Neuronal stem cell (in vitro differentiated cells): Measurements from ENCODE around the gene TCEA2.
A peak's percentile ranks its signal among the peaks of the same experiment; 100 is the strongest.

ENCODE experiments used
- DNase-seq: peaks from one replicate; pipeline ENCODE4 v3.0.0-alpha.2; 2013; ENCODE audit warnings: low spot score
- H2AFZ ChIP-seq: one replicate; pipeline ENCODE4 v1.6.1; 2013; ENCODE audit warnings: mild to moderate bottlenecking, low read length, inconsistent platforms
- H2AK5ac ChIP-seq: 2 replicates; pipeline ENCODE4 v1.6.1; 2013; ENCODE audit warnings: low read depth, mild to moderate bottlenecking, inconsistent platforms, low read length, moderate library complexity, mixed read lengths
- H2BK120ac ChIP-seq: 2 replicates; pipeline ENCODE4 v1.6.1; 2013; ENCODE audit warnings: low read depth, mild to moderate bottlenecking, inconsistent platforms, low read length, moderate library complexity, mixed read lengths
- H2BK12ac ChIP-seq: one replicate; pipeline ENCODE4 v1.6.1; 2013; ENCODE audit warnings: low read length, inconsistent platforms
- H2BK15ac ChIP-seq: 2 replicates; pipeline ENCODE4 v1.6.1; 2013; ENCODE audit warnings: mild to moderate bottlenecking, low read length, inconsistent platforms, mixed read lengths
- H2BK5ac ChIP-seq: one replicate; pipeline ENCODE4 v1.6.1; 2013; ENCODE audit warnings: inconsistent platforms, mild to moderate bottlenecking, low read length, moderate library complexity
- H3K14ac ChIP-seq: one replicate; pipeline ENCODE4 v1.6.1; 2013; ENCODE audit warnings: low read length, inconsistent platforms
- H3K18ac ChIP-seq: 2 replicates; pipeline ENCODE4 v1.6.1; 2013; ENCODE audit warnings: low read length, inconsistent platforms
- H3K23ac ChIP-seq: 2 replicates; pipeline ENCODE4 v1.6.1; 2013; ENCODE audit warnings: low read depth, mild to moderate bottlenecking, mixed read lengths, low read length, inconsistent platforms; ENCODE audit not compliant: poor library complexity
- H3K27ac ChIP-seq: replicated peaks from 3 replicates; pipeline ENCODE4 v1.5.1; 2013; ENCODE audit warnings: low read length, inconsistent platforms
- H3K27me3 ChIP-seq, 3 experiments: 2 replicates each; pipeline ENCODE4 v1.6.1; 2013; ENCODE audit warnings: low read length in 3 of 3, mild to moderate bottlenecking in 2 of 3, inconsistent platforms in 1 of 3, low read depth in 1 of 3, mixed read lengths in 1 of 3, moderate library complexity in 1 of 3; ENCODE audit not compliant: control insufficient read depth in 3 of 3, insufficient read depth in 3 of 3
- H3K36me3 ChIP-seq, 2 donors: replicated peaks in 1 of 2; 2 replicates each; pipeline ENCODE4 v1.6.1; 2013; ENCODE audit warnings: low read length in 2 of 2; ENCODE audit not compliant: control insufficient read depth in 2 of 2, insufficient read depth in 2 of 2
- H3K4ac ChIP-seq: 2 replicates; pipeline ENCODE4 v1.6.1; 2013; ENCODE audit warnings: inconsistent platforms, mild to moderate bottlenecking, low read length, moderate library complexity
- H3K4me1 ChIP-seq, 2 donors: 1 replicate in 1 of 2; 2 replicates in 1 of 2; pipeline ENCODE4 v1.6.1; 2013; ENCODE audit warnings: low read length in 2 of 2, low read depth in 1 of 2; ENCODE audit not compliant: control insufficient read depth in 2 of 2, insufficient read depth in 1 of 2
- H3K4me2 ChIP-seq: one replicate; pipeline ENCODE4 v1.6.1; 2013; ENCODE audit warnings: mild to moderate bottlenecking, low read length, inconsistent platforms; ENCODE audit not compliant: insufficient read depth, poor library complexity, severe bottlenecking
- H3K4me3 ChIP-seq, 2 donors: 2 replicates each; pipeline ENCODE4 v1.5.1; 2013; ENCODE audit warnings: low read length in 2 of 2, mild to moderate bottlenecking in 2 of 2, inconsistent platforms in 1 of 2, moderate library complexity in 1 of 2
- H3K79me1 ChIP-seq: one replicate; pipeline ENCODE4 v1.6.1; 2013; ENCODE audit warnings: low read depth, mild to moderate bottlenecking, inconsistent platforms, low read length, moderate library complexity
- H3K9ac ChIP-seq: one replicate; pipeline ENCODE4 v1.6.1; 2013; ENCODE audit warnings: mild to moderate bottlenecking, low read depth, low read length, inconsistent platforms; ENCODE audit not compliant: poor library complexity
- H3K9me3 ChIP-seq, 2 donors: replicated peaks in 1 of 2; 2 replicates each; pipeline versions ENCODE3 to v1.6.1; 2013; ENCODE audit warnings: low read length in 2 of 2, mild to moderate bottlenecking in 2 of 2, inconsistent platforms in 1 of 2, low read depth in 1 of 2, mixed read lengths in 1 of 2, moderate library complexity in 1 of 2; ENCODE audit not compliant: control insufficient read depth in 2 of 2, insufficient read depth in 1 of 2
- H4K8ac ChIP-seq: one replicate; pipeline ENCODE4 v1.6.1; 2013; ENCODE audit warnings: low read depth, mild to moderate bottlenecking, inconsistent platforms, low read length, moderate library complexity
- H4K91ac ChIP-seq: one replicate; pipeline ENCODE4 v1.6.1; 2013; ENCODE audit warnings: low read length, low read depth, mild to moderate bottlenecking, inconsistent platforms; ENCODE audit not compliant: poor library complexity
- WGBS, 2 donors: extraction: QIAGEN DNeasy Blood & Tissue Kit; methylation state at CpG; one replicate each; pipeline ENCODE4 v1.1.7; 2013; ENCODE audit warnings: missing lambda C conversion rate in 2 of 2, mixed read lengths in 1 of 2; ENCODE audit not compliant: insufficient read length in 2 of 2, insufficient replicate concordance in 1 of 2; ENCODE audit errors: extremely low coverage in 2 of 2; 5-methylcytosine and 5-hydroxymethylcytosine counted together

Gene TCEA2

DNA sequence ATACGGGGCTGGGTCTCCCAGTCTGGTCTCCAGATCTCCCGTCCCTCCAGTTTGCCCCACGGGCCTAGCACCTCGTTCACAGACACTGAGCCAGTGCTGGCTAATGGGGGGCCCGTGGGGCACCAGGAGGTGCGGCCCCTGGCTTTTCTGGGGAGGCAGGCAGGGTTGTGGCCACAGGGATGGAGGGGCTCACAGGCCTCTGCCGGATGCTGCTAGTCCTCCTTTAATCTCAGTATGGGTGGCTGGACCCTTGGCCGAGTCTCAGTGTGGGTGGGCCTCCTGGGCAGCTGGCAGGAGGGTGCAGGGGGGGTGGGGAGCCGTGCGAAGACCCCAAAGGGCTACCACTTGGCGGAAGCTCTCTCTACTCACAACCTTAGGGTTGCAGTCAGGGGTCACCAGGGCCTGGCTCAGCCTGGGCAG is 12.0 kb upstream of the TCEA2 start:
- Histone ChIP-seq H3K18ac (peak overlapping the region; percentile 57), H3K27me3 (peaks cover 23 to 75% (median 44%) of the 10 kb centered on the region in 3 experiments)

DNA sequence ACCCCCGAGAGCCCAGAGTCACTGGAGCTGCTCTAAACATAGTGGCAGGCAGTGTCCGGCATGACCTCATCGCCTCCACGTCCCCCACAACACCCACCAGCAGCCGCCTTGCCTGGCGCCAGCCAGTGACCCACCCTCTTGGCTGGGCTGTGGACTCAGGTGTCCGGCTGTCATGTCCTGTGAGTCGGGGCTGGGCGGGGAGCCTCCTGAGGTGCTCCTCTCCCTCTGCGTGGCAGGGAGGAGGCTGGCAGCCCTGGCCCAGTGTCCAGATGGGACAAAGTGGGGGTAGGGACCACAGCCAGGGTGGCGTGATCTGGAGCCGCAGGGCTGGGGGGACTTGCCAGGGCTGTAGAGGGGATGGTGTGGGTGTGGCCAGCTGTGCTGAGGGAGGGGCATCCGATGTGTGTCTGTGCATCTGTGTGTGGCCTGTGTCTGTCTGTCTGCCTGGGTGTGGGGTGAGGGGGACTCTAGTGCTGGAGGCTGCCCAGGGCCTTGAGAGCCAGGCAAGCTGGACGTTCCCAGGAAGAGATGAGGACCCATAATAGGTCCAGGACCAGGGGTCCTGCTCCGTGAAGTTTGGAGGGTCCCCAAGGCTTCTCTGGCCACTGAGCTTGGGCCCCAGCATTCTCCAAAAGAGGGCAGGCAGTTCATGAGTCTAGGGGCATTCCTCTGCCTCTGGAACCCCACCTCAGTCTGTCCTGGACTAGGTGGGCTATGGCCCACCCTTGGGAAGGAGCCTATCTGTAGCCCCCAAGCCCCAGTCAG is 11.3 kb upstream of the TCEA2 start:
- peak overlapping the region; percentile 17 for H3K14ac ChIP-seq
- H2BK120ac ChIP-seq = no peak overlapping the region
- peak overlapping the region; percentile 58 for H2BK12ac ChIP-seq
- H3K4ac ChIP-seq = peak overlapping the region; percentile 37
- no peaks in the 10 kb centered on the region for H3K36me3 ChIP-seq
- peak overlapping the region; percentile 99 for H2AK5ac ChIP-seq
- WGBS, 2 donors = no CpG with 5 or more reads among the region's 15 CpGs
- peaks cover 17 to 27% of the 10 kb centered on the region in 2 donors for H3K4me1 ChIP-seq
- no peak overlapping the region for H4K8ac ChIP-seq
- H3K9ac ChIP-seq = no peak overlapping the region
- H3K23ac ChIP-seq = peak overlapping the region; percentile 85
- H3K79me1 ChIP-seq = no peaks in the 10 kb centered on the region
- peak overlapping the region; percentile 4 for H3K18ac ChIP-seq
- no peak overlapping the region for H4K91ac ChIP-seq
- peak overlapping the region; percentile 11 for H2BK5ac ChIP-seq
- H3K27me3 ChIP-seq = peaks cover 20 to 68% (median 37%) of the 10 kb centered on the region in 3 experiments
- no peak overlapping the region for H3K4me3 ChIP-seq
- DNase-seq = no peak
- H3K4me2 ChIP-seq = no peak overlapping the region
- peak overlapping the region; percentile 81 for H2BK15ac ChIP-seq
- no peak overlapping the region for H2AFZ ChIP-seq
- no peak overlapping the region for H3K27ac ChIP-seq
- H3K9me3 ChIP-seq = no peaks in the 10 kb centered on the region

More for the DNA sequence above, 12.0 kb upstream of the TCEA2 start:
- Histone ChIP-seq H2BK120ac (peak overlapping the region; percentile 61), H3K79me1 (no peaks in the 10 kb centered on the region), H3K4me1 (peaks cover 17 to 20% of the 10 kb centered on the region in 2 donors), H3K9ac (no peak overlapping the region), H4K91ac (no peak overlapping the region), H3K14ac (no peak overlapping the region), H2BK5ac (peak overlapping the region; percentile 90), H3K27ac (no peak overlapping the region), H3K9me3 (peaks cover 0 to 2% of the 10 kb centered on the region in 2 donors), H2AK5ac (peak overlapping the region; percentile 99), H4K8ac (no peak overlapping the region), H3K4me3 (no peak overlapping the region), H2BK12ac (peak overlapping the region; percentile 58), H2BK15ac (peak overlapping the region; percentile 81), H3K23ac (peak overlapping the region; percentile 65), H3K4ac (no peak overlapping the region), H3K4me2 (no peak overlapping the region), H3K36me3 (no peaks in the 10 kb centered on the region), H2AFZ (no peak overlapping the region)
- DNase-seq = no peak
- no CpG with 5 or more reads among the region's 11 CpGs for WGBS, 2 donors

DNA sequence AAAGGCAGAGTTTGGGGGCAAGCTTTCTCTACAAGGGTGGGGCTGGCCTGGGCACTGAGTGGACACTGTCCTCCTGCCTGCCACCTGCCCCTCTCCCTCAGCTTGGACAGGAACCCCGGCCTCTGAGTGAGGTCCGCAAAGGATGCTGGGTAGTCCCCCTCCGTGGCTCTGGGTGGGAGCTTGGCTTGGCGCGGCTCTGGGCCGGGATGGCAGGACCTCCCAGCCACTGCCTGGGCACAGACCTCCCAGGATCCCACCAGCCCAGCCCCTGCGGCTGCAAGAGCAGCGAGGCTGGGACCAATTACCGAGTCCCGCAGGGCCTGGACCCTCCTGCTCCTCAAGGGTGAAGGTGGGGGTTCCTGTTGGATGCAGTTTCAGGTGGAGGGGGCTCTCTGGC is 10.7 kb upstream of the TCEA2 start:
- Histone ChIP-seq H3K27ac (no peak overlapping the region), H3K27me3 (peaks cover 16 to 63% (median 31%) of the 10 kb centered on the region in 3 experiments), H2AFZ (no peak overlapping the region), H2BK5ac (peak overlapping the region; percentile 11), H2AK5ac (peak overlapping the region; percentile 16), H3K4me1 (peaks cover 21 to 33% of the 10 kb centered on the region in 2 donors), H4K8ac (no peak overlapping the region), H3K23ac (no peak overlapping the region), H2BK15ac (no peak overlapping the region), H3K79me1 (no peaks in the 10 kb centered on the region), H4K91ac (no peak overlapping the region), H3K9me3 (no peaks in the 10 kb centered on the region), H3K18ac (no peak overlapping the region), H3K4me2 (no peak overlapping the region), H3K4me3 (no peak overlapping the region), H3K4ac (no peak overlapping the region), H2BK120ac (no peak overlapping the region), H3K14ac (no peak overlapping the region), H3K36me3 (no peaks in the 10 kb centered on the region), H3K9ac (no peak overlapping the region), H2BK12ac (no peak overlapping the region)
- no CpG with 5 or more reads among the region's 10 CpGs for WGBS, 2 donors
- DNase-seq = no peak

DNA sequence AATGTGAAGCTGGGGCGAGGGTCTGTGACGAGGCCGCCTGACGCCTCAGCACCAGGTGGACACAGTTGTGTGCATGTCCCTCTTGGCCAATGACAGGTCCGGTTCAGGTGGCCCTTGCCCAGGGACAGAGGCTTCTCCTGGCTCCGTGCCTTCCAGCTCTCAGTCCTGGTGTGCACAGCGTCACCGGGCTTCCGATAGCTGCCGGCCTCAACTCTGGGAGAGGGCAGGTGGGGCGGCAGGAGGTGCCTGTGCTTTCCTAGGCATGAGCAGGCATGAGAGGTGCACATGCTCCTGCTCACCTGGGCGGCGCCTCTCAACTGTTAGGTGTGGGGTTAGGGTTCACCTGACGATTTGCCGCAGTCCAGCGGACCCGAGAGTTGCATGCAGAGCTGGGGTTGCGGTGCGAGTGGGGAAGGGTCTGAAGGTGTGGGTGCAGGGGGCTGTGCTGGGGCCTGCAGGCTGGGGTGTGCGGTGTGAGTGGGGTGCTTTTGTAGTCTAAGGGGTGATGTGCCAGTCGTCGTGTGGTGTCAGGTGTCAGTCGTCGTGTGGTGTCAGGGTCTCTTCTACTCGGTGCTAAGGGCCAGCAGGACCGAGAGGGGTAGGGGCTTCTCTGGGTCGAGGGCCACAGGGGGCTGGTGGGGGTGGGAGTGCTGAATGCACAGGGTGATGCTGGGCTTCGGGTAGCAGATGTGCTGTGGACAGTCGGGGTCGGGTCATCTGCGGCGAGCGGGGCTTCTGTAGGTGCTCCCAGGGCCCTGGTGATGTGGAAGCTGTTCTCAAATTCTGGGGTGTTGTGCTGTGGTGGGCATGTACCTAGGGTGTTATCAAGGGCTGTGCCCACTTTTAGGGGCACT is 9.8 kb upstream of the TCEA2 start:
- Histone ChIP-seq H3K9me3 (no peaks in the 10 kb centered on the region), H3K4me3 (no peak overlapping the region), H3K27me3 (peaks cover 9 to 54% (median 23%) of the 10 kb centered on the region in 3 experiments), H2AFZ (peak overlapping the region; percentile 91), H3K36me3 (no peaks in the 10 kb centered on the region), H2BK120ac (peak overlapping the region; percentile 94), H3K4ac (peak overlapping the region; percentile 37), H3K18ac (peak overlapping the region; percentile 87), H2BK5ac (peak overlapping the region; percentile 57), H4K8ac (no peak overlapping the region), H4K91ac (no peak overlapping the region), H3K14ac (no peak overlapping the region), H2BK12ac (peak overlapping the region; percentile 73), H3K4me1 (peaks cover 22 to 34% of the 10 kb centered on the region in 2 donors), H3K9ac (no peak overlapping the region), H3K27ac (no peak overlapping the region), H3K23ac (peak overlapping the region; percentile 91), H2AK5ac (peak overlapping the region; percentile 16), H3K79me1 (no peaks in the 10 kb centered on the region), H3K4me2 (no peak overlapping the region), H2BK15ac (peak overlapping the region; percentile 88)
- DNase-seq = no peak
- WGBS, 2 donors = no CpG with 5 or more reads among the region's 33 CpGs
